ENCODE measurements around the gene NMNAT3.

Gene NMNAT3

DNA sequence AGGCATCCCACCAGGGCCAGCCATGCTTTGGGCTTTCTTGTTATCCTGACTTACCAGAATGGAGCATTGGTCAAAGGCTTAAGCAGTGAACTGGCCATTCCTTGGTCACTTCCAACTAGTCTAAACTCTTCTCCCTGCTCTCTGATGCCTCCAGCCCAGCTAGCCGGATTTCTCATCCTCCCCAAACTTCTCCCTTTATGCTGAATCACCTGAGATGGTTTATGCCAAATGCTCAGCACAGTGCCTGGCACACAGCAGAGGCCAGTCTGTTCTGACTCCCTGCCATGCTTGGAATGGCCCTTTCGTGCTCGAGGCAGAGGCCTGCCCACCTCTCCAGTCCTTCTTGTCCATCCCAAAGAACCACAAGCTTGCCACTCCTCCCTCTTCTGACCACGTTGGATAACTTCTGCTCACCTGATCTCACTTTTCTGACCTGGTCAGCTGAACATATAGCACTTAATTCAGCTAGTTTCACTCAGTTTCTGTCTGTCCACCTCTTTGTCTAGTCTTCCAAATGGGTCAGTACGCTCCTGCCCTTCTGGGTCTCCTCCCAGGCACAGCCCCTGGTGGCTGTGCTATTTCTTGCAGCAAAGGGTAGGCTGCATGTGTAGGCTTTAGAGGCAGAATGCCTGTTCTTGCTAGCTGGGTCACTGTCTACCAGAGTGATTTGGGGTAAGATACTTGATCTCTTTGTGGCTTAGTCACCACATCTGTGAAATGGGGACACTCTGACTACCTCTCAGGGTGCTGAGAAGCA, 136.1 kb downstream of the NMNAT3 start:
- DNase-seq (ENCODE audit: low spot score): no peak

- DNase-seq (ENCODE audit: low spot score): no peak
Observed at GRCh38 chr3:139540651-139541531, 136.9 kb downstream of the NMNAT3 start.

GRCh38 chr3:139538733-139539132, 139.0 kb downstream of the NMNAT3 start:
- no peak for DNase-seq (ENCODE audit: low spot score)

DNA sequence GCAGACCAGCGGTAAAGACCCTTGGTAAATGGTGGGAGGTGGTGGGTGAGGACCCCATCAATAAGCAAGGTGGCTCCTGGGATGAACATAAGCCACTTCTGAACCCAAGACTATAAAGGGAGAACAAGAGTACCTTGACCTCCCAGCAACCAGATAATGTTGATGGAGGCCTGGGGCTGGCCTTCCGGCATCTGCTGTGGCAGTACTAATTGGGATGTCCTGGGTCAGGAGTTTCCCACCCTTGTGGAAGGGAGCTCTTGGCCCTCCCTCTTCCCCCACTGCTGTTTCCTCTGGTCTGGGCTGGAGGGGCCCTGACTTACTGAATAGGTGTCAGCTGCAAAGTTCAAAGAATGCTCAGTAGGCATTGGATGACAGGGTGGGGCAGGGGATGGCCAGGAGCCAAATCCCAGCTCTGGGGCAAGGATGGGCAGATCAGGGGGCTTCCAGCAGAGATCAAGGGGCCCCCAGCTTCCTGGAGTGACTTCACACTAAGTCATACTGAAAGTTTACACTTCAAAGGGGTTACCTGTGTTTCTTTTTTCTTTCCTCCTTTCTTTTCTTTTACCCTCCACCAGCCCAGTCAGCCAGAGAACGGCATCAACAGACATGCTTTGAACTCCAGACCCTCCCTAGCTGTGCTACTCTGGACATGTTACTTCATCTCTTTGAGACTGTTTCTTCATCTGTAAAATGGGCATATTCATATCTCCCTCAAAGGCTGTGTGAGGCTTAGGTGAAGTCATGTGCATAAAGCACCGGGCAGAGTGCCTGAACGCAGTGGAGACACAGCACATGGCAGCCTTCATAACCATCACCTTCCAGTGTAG, 139.8 kb downstream of the NMNAT3 start:
- DNase-seq (ENCODE audit: low spot score): no peak

DNA sequence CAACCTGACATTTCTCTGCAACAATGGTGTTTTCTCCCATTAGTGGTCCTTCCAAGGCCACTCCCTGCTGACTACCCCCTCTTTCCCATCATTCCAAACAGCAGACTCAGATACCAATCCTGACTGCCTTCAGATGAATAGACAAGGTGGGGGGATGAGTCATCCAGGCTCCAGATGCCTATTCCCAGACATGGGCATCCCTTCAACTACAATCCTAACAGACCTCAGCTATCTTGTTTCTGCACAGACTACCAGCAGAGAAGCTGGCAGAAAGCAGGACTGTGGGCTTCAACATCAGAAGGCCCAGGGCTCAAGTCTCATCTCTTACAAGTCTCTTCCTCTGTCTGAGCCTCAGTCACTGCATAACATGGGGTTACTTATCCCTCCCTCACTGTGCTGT, 140.4 kb downstream of the NMNAT3 start:
- no peak for DNase-seq (ENCODE audit: low spot score)

DNA sequence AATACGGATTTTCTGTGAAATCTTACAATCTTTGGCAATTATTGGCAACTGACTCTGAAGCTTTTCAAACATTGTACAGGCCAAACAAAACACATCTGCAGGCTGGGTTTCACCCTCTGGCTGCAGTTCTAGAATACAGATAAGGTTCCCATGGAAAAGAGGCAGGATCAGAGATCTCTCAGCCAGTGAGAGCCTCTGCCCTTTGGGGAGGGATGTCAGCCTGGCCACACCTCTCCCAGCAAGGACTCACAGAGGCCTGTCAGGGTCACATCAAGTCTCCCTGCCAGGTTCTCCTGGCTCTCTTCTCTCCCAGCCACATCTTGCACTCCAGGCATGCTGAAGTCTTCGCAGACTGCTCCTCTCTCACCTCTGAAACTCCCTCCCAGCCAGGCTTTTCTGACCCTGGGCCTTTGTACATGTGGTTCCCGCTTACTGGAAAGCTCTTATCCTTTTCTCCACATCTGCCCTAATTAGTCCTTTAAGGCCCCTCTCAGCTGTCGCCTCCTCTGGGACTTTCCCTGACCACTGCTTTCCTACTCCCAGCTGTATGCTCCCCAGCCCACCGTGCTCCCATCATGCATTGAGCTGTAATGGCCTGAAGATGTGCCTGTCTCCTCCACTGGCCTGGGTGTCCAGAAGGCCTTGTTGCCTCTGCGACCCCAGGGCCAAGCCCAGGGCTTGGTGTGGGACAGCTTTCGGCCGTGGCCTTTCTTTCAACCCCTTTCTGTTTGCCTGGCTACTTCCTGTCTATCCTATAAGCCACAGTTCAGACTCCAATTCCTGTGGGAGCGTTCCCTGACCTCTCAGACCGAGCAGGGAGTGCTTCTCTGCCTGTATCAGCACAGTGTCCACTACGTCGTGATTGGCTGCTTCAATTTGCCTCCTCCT, 142.5 kb downstream of the NMNAT3 start:
- DNase-seq (ENCODE audit: low spot score): no peak

DNA sequence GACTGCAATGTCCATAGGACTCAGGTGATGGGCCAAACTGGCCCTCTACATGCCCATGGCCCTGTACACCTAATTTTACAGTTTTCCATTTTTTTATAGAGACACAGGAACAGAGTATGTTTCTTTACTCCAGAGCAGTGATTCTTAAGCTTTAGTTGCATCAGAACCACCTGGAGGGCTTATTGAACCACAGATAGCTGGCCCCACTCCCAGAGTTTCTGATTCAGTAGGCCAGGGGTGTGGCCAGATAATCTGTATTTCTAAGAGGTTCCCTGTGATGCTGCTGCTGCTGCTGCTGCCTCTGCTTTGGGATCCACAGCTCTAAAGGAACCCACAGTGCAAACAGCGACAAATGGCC, 143.3 kb downstream of the NMNAT3 start:
- no peak for DNase-seq (ENCODE audit: low spot score)

- DNase-seq (ENCODE audit: low spot score): no peak
Observed at GRCh38 chr3:139533781-139534454, 143.9 kb downstream of the NMNAT3 start.

GRCh38 chr3:139532976-139533375, 144.8 kb downstream of the NMNAT3 start:
- no peak for DNase-seq (ENCODE audit: low spot score)

- DNase-seq (ENCODE audit: low spot score): no peak
Observed at GRCh38 chr3:139530717-139531116, 147.1 kb downstream of the NMNAT3 start.

- DNase-seq (ENCODE audit: low spot score): no peak
Observed at GRCh38 chr3:139529662-139530061, 148.1 kb downstream of the NMNAT3 start.

DNA sequence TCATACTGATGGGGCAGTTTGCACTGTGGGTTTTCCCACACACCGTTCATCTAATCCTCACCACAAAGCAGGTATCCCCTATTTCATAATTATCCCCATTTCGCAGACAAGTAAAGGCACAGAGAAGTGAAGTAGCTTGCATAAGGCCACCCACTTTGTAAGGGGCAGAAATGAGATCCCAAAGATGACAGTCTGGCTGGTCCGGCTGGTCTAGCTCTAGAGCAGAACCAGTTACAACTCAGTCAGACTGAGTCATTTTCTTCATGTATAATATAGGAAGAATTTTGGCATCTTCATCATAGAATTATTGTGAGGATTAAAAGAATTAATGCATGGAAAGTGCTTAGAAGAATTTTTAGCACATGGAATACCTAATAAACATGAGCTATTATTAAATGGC, 148.8 kb downstream of the NMNAT3 start:
- no peak for DNase-seq (ENCODE audit: low spot score)

DNA sequence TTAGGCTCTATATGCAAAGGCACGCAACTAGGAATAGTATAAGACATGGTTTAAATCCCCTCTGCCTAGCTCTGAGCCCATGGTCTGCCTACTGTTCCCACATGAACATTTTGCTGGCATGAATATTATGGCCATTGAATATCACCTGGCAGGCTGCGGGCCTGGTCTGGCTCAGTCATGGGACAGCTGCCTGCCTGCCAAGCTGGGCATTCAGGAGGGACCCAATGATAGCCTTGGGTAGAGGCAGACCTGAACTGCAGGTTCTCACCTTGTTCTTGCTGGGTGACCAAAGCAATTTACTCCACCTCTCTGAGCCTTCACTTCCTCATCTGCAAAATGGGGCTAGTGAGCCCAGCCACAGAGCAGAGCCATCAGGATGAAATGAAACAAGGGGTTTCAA, 149.5 kb downstream of the NMNAT3 start:
- no peak for DNase-seq (ENCODE audit: low spot score)

DNA sequence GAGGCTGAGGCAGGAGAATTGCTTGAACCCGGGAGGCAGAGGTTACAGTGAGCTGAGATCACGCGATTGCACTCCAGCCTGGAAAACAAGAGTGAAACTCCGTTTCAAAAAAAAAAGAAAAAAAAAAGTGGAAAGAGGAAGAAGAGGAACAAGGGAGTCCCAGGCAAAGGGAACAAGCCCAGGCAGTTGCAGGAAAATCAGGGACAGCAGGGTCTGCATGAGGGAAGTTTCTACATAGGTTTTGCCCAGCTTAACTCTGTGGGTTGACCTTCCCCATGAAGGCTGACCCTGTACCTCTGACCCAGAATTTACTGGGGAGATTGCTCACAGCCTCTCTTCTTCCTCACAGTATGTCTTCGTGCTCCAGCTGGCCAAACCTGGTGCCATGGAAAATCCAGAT, 150.5 kb downstream of the NMNAT3 start:
- no peak for DNase-seq (ENCODE audit: low spot score)

DNA sequence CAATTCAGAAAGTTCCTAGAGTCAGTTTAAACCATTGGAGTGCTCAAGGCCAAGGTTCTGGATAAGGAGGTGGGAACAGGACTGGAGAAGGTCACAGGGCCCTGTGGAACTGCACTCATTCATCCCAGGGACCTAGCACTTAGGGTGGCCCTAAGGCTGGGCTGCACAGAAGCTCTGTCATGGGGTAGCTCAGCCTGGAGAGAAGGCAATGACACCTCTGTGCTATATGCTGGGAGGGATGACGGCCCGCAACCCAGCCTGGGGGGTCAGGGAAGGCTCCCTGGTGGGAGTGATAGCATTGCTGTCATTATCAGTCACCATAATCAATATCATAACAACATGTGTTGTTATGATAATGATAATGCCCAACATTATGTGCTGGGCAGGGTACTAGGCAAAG, 151.6 kb downstream of the NMNAT3 start:
- no peak for DNase-seq (ENCODE audit: low spot score)

GRCh38 chr3:139524841-139525636, 152.7 kb downstream of the NMNAT3 start:
- no peak for DNase-seq (ENCODE audit: low spot score)

- DNase-seq (ENCODE audit: low spot score): no peak
Observed at GRCh38 chr3:139523718-139524117, 154.1 kb downstream of the NMNAT3 start.

- DNase-seq (ENCODE audit: low spot score): no peak
Observed at GRCh38 chr3:139523166-139523565, 154.6 kb downstream of the NMNAT3 start.

DNA sequence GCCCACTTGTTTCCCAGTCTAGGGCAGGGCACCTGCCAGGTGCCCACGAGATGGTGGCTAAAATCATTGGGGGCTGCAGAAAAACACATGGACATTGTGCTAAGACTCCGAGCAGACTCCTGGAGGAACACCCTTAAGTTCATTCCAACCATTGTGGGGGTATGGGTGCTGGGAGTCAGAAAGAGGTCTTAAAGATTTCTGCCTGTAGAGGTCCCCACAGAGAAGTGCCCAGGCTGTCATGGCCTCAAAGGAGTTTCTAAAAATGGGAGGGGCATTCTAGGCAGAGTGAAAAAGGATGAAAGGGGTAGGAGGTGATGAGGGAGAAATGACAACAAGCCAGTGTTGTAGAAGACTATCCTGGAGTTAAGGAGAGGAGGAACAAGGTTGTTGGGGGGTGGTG, 155.4 kb downstream of the NMNAT3 start:
- DNase-seq (ENCODE audit: low spot score): no peak

- no peak for DNase-seq (ENCODE audit: low spot score)
Observed at GRCh38 chr3:139521816-139522215, 156.0 kb downstream of the NMNAT3 start.
